DND-41 (cell line): ENCODE measurements around the gene NTM.

ENCODE experiments used
- CTCF ChIP-seq: IDR thresholded peaks from 2 replicates; pipeline ENCODE4 v1.5.1; 2012; ENCODE audit warnings: borderline replicate concordance, low read length, moderate library complexity, mild to moderate bottlenecking; ENCODE audit not compliant: poor library complexity, severe bottlenecking; ENCODE audit errors: extremely low read depth
- EZH2 ChIP-seq: IDR thresholded peaks from 3 replicates; pipeline ENCODE4 v1.6.1; 2012; ENCODE audit warnings: borderline replicate concordance, low read depth, mild to moderate bottlenecking, moderate library complexity, low read length, inconsistent platforms; ENCODE audit not compliant: severe bottlenecking

- no peak for TF ChIP-seq CTCF
- no peak for TF ChIP-seq EZH2
Observed at GRCh38 chr11:132064987-132065620, 694.7 kb downstream of the NTM start.
